GM10266 (cell line): ENCODE results near the gene KNCN.

Experiments used
- DNase-seq: peaks from one replicate; pipeline ENCODE4 v3.0.0; 2012; ENCODE audit errors: extremely low spot score
- CTCF ChIP-seq: IDR thresholded peaks from 2 replicates; pipeline ENCODE4 v1.5.1; 2012; ENCODE audit warnings: mild to moderate bottlenecking, low read depth; ENCODE audit not compliant: control insufficient read depth, insufficient read depth; ENCODE audit errors: missing control alignments

KNCN gene

GRCh38 chr1:46552357-46553237 lies 1.1 kb upstream of the KNCN start:
- no peak for TF ChIP-seq CTCF
- no peak for DNase-seq

- DNase-seq, result no peak
- no peak for TF ChIP-seq CTCF
These were observed 656 bp downstream of the KNCN start for GRCh38 chr1:46550751-46551231.

GRCh38 chr1:46549697-46550681 lies 1.5 kb downstream of the KNCN start:
- TF ChIP-seq CTCF, result no peak
- no peak for DNase-seq

- TF ChIP-seq CTCF, result peak; percentile 53
- peak; percentile 60 for DNase-seq
These were observed 3.7 kb downstream of the KNCN start for GRCh38 chr1:46547481-46548383.

- DNase-seq, result no peak
- no peak for TF ChIP-seq CTCF
These were observed 5.2 kb downstream of the KNCN start for GRCh38 chr1:46546210-46546609.

GRCh38 chr1:46545784-46546183 lies 5.7 kb downstream of the KNCN start:
- no peak for TF ChIP-seq CTCF
- no peak for DNase-seq
